Hepatic stellate cell (primary cell): Measurements from ENCODE around the gene ADAR.
"Not testable (repeated sequence)": the region's sequence is repeated elsewhere in the genome, so short reads cannot be mapped to it uniquely, and the experiment has no call there.

Experiments used
- DNase-seq: peaks from one replicate; pipeline ENCODE4 v3.0.0; 2011; ENCODE audit warnings: low spot score

Gene ADAR

DNA sequence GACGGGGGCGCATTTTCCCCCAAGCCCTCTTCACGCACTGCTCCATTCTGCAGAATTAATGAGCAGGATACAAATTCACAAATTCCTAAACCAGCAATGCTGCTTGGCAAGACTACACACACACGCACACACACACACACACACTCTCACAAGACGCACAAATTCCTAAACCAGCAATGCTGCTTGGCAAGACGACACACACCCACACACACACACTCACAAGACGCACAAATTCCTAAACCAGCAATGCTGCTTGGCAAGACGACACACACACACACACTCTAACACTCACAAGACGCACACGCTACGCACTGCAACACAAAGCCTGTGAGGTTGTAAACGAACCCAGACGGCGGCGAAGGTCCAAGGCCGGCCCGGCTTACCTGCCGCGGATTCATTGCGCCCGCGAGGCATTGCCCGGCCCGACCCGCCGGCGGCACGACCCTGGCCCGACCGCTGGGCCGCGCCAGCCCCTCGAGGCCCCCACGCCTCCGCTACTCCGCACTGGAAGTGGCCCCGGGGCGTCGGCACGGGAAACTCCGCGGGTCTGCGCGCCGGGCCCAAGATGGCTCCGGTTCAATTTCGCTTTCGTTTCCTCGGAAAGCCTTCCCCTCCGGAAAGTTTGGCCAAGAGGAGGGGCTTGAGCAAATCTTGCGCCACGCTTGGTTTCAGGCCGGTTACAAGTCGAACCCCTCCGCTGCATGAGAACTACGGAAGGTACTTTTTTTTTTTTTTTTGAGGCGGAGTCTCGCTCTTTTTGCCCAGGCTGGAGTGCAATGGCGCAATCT, at the start of gene ADAR:
TSS of gene ADAR (minus strand) at position 578 of the 788 bp plus-strand sequence. CDS start at position 398, 180 bp downstream.
- peak; percentile 86 for DNase-seq

- DNase-seq: no peak
Observed at GRCh38 chr1:154657556-154657955, 49.6 kb upstream of the ADAR start.

GRCh38 chr1:154652893-154653292, 44.9 kb upstream of the ADAR start:
- DNase-seq: no peak

- DNase-seq: not testable (repeated sequence)
Observed at GRCh38 chr1:154644724-154645123, 36.7 kb upstream of the ADAR start.

DNA sequence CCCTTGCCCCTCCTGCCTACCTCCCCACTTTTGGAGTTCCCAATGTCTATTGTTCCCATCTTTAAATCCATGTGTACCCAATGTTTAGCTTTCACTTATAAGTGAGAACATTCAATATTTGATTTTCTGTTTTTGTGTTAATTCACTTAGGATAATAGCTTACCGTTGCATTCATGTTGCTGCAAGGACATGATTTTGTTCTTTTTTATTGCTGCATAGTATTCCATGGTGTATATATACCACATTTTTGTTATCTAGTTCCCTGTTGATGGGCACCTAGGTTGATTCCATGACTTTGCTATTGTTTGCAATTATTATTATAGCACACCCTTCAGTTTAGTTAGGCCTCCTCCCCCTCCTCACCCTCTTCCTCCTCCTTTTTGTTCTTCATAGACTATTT, 33.5 kb upstream of the ADAR start:
- no peak for DNase-seq

- DNase-seq: no peak
Observed at GRCh38 chr1:154639876-154640275, 31.9 kb upstream of the ADAR start.

DNA sequence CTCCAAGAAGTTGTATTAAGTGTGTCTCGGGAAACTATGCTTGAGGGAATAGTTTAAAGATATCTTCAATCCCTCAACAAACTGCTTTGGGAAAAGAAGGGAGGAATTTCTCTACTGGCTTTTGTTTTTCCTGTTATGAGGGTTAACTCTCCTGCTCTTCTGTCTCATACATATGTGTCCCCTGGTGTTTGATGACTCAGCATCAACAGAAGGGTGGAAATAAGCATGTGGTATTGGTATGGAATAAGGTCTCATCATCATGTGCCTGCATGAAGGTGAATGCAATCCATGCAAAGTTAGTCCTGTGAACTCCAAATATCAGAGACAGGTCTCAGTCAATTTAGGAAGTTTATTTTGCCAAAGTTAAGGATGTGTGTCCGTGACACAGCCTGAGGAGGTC, 27.2 kb upstream of the ADAR start:
- DNase-seq: no peak

DNA sequence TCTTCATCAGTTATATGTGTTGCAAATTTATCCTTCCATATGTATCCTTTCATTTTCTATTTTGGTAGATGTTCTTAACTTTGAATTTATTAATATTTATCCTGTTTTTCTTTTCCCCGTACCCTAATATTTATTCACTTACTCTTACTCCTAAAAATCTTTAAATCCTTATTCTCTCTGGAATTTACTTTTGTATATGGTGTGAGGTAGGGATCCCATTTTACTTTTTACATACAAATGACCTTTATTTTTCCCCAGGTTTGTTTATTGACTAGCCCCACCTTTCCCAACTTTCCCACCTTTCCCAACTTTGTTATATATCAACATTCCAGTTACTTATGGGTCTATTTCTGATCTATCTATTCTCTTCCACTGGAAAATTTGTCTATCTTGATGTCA, 21.7 kb upstream of the ADAR start:
- no peak for DNase-seq

DNA sequence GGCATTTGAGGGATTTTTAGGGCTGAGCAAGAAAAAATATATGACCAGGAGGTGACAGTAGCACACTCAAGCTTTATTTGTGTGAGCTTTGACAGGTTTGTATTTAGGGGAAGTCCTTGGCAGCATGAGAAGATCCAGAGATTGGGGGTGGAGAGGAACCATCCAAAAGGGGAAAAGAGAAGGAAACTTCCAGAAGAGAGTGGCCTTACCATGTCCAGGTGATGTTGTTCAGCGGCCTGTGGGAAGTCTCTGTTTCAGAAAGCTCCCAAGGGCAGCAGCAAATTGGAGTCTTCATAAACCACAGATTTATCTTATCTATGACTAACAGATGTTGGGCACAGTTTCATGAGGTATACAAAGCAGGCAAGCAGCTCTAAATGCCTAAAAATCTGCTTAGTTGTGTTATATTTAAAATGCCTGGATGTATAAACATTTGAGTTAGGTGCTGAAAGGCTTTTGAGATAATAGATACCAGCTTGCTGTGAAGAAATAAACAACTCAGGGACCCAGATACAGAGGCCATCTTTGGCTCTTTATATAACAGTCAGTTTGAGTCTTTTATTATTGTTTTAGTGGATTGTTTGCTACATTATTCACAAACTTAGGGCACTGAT, 21.2 kb upstream of the ADAR start:
- DNase-seq: no peak

DNA sequence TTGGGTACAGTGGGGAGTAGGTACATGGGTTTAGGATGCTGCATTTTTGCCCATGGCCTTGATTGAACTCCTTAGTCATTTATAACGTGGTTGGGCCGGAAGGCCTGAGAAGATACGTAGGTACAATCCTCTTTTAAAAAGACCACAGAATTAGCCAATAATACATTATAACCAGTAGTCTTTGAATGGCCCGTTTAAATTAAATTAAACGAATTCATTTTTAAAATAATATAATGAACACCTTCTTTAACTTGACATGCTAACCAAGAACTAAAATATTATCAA, 20.1 kb upstream of the ADAR start:
- no peak for DNase-seq

- peak; percentile 78 for DNase-seq
Observed at GRCh38 chr1:154627257-154628120, 19.5 kb upstream of the ADAR start.

DNA sequence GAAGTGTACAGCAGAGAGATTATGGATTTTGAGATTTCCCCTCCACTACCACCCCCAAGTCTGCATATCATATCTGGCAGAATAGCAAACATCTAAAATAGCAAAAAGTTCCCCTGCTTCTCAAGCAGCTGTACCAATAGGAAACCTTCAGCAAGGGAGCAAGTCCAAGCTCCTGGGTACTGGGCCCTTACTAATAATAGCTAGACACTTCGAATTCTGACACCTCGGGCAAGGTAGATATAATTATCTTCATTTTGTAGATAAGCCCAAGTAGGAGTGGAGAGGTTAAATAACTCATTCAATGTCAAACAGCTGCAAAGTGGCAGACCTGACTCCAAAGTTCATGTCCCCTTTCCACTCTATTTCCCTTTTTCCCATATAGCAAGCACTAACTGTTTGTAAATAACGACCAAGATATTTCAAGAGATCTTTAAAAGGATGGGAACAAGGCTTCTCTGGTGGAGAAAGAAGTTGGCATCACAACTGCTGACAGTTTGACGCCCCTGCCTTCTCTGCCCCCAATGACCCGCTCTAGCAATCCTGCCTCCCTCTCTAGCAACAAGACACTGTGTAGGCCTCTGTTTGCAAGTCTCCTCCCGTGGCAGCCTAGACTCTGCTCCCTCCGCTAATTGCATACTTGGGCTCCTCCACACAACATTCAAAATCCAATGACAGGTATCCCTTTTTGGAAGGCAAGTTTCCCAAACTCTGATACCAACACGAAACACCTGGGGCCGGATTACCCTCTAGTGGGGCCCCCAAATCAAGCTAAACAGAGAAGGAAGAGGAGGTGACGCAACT, 18.7 kb upstream of the ADAR start:
- DNase-seq: peak; percentile 14

DNA sequence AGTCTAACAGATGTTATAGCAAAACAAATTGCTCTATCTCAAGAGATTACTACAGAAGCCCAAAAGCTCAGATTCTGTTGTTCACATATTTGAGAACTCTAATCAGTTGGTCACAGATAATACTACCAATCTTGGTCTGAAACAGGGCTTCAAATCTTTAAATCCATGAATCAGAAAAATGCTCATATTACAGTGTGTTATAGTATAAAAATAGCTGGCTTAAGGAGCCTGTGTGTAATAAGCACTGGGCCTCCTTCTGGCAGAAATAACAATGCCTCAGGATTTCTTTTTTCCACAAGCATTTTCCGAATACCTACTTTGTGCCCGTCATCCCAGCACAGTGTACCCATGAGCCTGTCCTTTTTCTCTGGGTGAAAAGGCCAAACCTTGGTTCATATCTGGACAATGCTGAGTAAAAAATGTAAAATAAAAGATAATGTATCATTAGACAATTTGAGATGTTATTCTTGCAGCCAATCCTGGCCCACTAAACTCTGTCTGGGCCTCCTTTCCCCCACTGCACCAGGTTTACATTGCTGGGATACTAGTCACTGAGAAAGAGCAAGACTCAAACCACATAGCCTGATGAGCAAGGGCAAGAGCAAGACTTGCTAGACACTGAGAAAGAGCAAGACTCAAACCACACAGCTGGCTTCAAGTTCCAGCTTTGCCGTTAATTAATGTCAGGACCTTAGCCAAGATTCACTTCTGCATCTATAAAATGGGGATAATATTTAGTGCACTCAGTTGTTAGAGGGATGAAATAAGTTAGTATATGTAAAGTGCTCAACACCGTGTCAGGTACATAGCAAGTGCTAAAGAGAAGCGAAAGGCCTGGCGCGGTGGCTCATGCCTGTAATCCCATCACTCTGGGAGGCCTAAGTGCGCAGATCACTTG, 17.0 kb upstream of the ADAR start:
- DNase-seq: peak; percentile 47

- DNase-seq: no peak
Observed at GRCh38 chr1:154623358-154623757, 15.4 kb upstream of the ADAR start.

- DNase-seq: no peak
Observed at GRCh38 chr1:154622503-154623039, 14.6 kb upstream of the ADAR start.

GRCh38 chr1:154621875-154622274, 13.9 kb upstream of the ADAR start:
- DNase-seq: no peak

DNA sequence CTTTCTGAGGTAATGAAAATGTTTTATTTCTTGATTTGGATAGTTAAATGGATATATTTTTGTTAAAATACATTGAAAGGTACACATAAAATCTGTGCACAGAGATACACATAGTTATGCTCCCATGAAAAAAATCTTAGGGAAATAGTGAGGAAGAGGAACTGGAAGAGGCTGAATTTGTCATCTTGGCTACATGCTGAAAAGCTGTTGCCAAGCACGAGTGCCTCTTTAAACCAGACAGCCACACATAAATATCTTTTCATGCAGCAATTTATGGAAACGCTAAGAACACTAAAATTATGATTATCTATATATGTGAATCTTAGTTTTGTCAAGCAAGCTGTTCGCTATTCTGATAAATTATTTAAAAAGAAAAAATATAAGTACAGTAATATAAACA, 12.8 kb upstream of the ADAR start:
- no peak for DNase-seq

GRCh38 chr1:154619181-154619948, 11.4 kb upstream of the ADAR start:
- DNase-seq: no peak

GRCh38 chr1:154616659-154617345, 8.8 kb upstream of the ADAR start:
- no peak for DNase-seq
